Measurements from ENCODE around the gene KCNJ4.

Gene KCNJ4

GRCh38 chr22:38451864-38452263 lies 3.1 kb downstream of the KCNJ4 start:
- DNase-seq, result no peak

- no peak for DNase-seq
These were observed 3.6 kb downstream of the KCNJ4 start for GRCh38 chr22:38451404-38451803.

GRCh38 chr22:38450234-38450797 lies 4.7 kb downstream of the KCNJ4 start:
- DNase-seq, result no peak

GRCh38 chr22:38449776-38450175 lies 5.2 kb downstream of the KCNJ4 start:
- no peak for DNase-seq

GRCh38 chr22:38448945-38449745 lies 5.9 kb downstream of the KCNJ4 start:
- no peak for DNase-seq

GRCh38 chr22:38446018-38446601 lies 8.9 kb downstream of the KCNJ4 start:
- no peak for DNase-seq

GRCh38 chr22:38444783-38445182 lies 10.2 kb downstream of the KCNJ4 start:
- no peak for DNase-seq

- no peak for DNase-seq
These were observed 11.1 kb downstream of the KCNJ4 start for GRCh38 chr22:38443628-38444521.

GRCh38 chr22:38442967-38443627 lies 11.9 kb downstream of the KCNJ4 start:
- no peak for DNase-seq

- DNase-seq, result no peak
These were observed 13.2 kb downstream of the KCNJ4 start for GRCh38 chr22:38441620-38442287.

- DNase-seq, result no peak
These were observed 14.2 kb downstream of the KCNJ4 start for GRCh38 chr22:38440747-38441350.

- DNase-seq, result no peak
These were observed 17.6 kb downstream of the KCNJ4 start for GRCh38 chr22:38437416-38437815.

GRCh38 chr22:38436629-38437395 lies 18.2 kb downstream of the KCNJ4 start:
- DNase-seq, result no peak

GRCh38 chr22:38435965-38436364 lies 19.0 kb downstream of the KCNJ4 start:
- DNase-seq, result no peak

- DNase-seq, result no peak
These were observed 20.0 kb downstream of the KCNJ4 start for GRCh38 chr22:38435010-38435409.

- no peak for DNase-seq
These were observed 21.1 kb downstream of the KCNJ4 start for GRCh38 chr22:38433871-38434270.

GRCh38 chr22:38432264-38432663 lies 22.7 kb downstream of the KCNJ4 start:
- no peak for DNase-seq

- no peak for DNase-seq
These were observed 23.6 kb downstream of the KCNJ4 start for GRCh38 chr22:38431266-38432010.

GRCh38 chr22:38429499-38430068 lies 25.4 kb downstream of the KCNJ4 start:
- DNase-seq, result no peak

GRCh38 chr22:38428714-38429113 lies 26.3 kb downstream of the KCNJ4 start:
- DNase-seq, result no peak

All from stimulated activated CD4-positive, alpha-beta T cell treated with anti-CD3 and anti-CD28 coated beads, Interleukin-1b, Interleukin-23, amount 100 ng/mL, for 48 hours (primary cell).